NB4 (cell line): ENCODE measurements around the gene ACSM6.

Experiments
- DNase-seq: peaks from one replicate; pipeline ENCODE4 v3.0.0; 2010; ENCODE audit warnings: low read depth
- H3K4me3 ChIP-seq: one replicate; pipeline ENCODE4 v1.5.1; 2011; ENCODE audit warnings: mild to moderate bottlenecking, low read depth, low read length, moderate library complexity
- CTCF ChIP-seq: IDR thresholded peaks from one replicate; pipeline ENCODE4 v1.5.1; 2012; ENCODE audit warnings: low read depth, low read length
- MAX ChIP-seq: IDR thresholded peaks from 2 replicates; pipeline ENCODE4 v1.6.1; 2011; ENCODE audit warnings: low read depth, low read length
- MYC ChIP-seq: IDR thresholded peaks from 2 replicates; pipeline ENCODE4 v1.6.1; 2011; ENCODE audit warnings: low read depth, low read length
- POLR2A ChIP-seq: IDR thresholded peaks from 2 replicates; pipeline ENCODE4 v1.6.1; 2011; ENCODE audit warnings: mild to moderate bottlenecking; ENCODE audit not compliant: insufficient read length; ENCODE audit errors: extremely low read depth

The ACSM6 gene

GRCh38 chr10:95241533-95241932 lies 47.5 kb downstream of the ACSM6 start:
- no peak for DNase-seq
- no peak for TF ChIP-seq POLR2A
- TF ChIP-seq CTCF: no peak
- TF ChIP-seq MAX: no peak
- TF ChIP-seq MYC: no peak

GRCh38 chr10:95242581-95243317 lies 48.7 kb downstream of the ACSM6 start:
- no peak overlapping the region for H3K4me3 ChIP-seq
- peak; percentile 51 for DNase-seq
- peak; percentile 59 for TF ChIP-seq CTCF
- TF ChIP-seq MYC: 0 out of 2 replicates have a peak, but pooled peaks have one; percentile 8
- no peak for TF ChIP-seq MAX
- no peak for TF ChIP-seq POLR2A

More at GRCh38 chr10:95241533-95241932, 47.5 kb downstream of the ACSM6 start:
- no peak overlapping the region for H3K4me3 ChIP-seq

- no peak for TF ChIP-seq POLR2A
- no peak for TF ChIP-seq CTCF
- DNase-seq: no peak
- no peak overlapping the region for H3K4me3 ChIP-seq
Measured at GRCh38 chr10:95243318-95243617, 49.2 kb downstream of the ACSM6 start.

GRCh38 chr10:95244152-95244551 lies 50.1 kb downstream of the ACSM6 start:
- no peak for TF ChIP-seq CTCF
- no peak for TF ChIP-seq POLR2A
- TF ChIP-seq MAX: no peak
- no peak for TF ChIP-seq MYC
- H3K4me3 ChIP-seq: no peak overlapping the region
- DNase-seq: no peak

- H3K4me3 ChIP-seq: no peak overlapping the region
- no peak for DNase-seq
- no peak for TF ChIP-seq CTCF
- no peak for TF ChIP-seq MAX
- no peak for TF ChIP-seq POLR2A
- TF ChIP-seq MYC: no peak
Measured at GRCh38 chr10:95245425-95246055, 51.5 kb downstream of the ACSM6 start.
